ENCODE results near the gene CNTNAP2.
A peak's percentile ranks its signal among the peaks of the same experiment; 100 is the strongest.
"Not testable (repeated sequence)": the region's sequence is repeated elsewhere in the genome, so short reads cannot be mapped to it uniquely, and the experiment has no call there.

CNTNAP2 gene

GRCh38 chr7:148262721-148263229 is 2146.2 kb downstream of the CNTNAP2 start:
- DNase-seq (ENCODE audit: low spot score): peak; percentile 48

GRCh38 chr7:148264933-148265557 is 2148.4 kb downstream of the CNTNAP2 start:
- peak; percentile 21 for DNase-seq (ENCODE audit: low spot score)

GRCh38 chr7:148265896-148266295 is 2149.3 kb downstream of the CNTNAP2 start:
- DNase-seq (ENCODE audit: low spot score): no peak

GRCh38 chr7:148266795-148267194 is 2150.2 kb downstream of the CNTNAP2 start:
- DNase-seq (ENCODE audit: low spot score): no peak

- DNase-seq (ENCODE audit: low spot score): no peak
Measured at GRCh38 chr7:148270576-148270975, 2154.0 kb downstream of the CNTNAP2 start.

- no peak for DNase-seq (ENCODE audit: low spot score)
Measured at GRCh38 chr7:148274118-148274517, 2157.5 kb downstream of the CNTNAP2 start.

- DNase-seq (ENCODE audit: low spot score): no peak
Measured at GRCh38 chr7:148275359-148275890, 2158.8 kb downstream of the CNTNAP2 start.

GRCh38 chr7:148276314-148277041 is 2159.9 kb downstream of the CNTNAP2 start:
- no peak for DNase-seq (ENCODE audit: low spot score)

- DNase-seq (ENCODE audit: low spot score): no peak
Measured at GRCh38 chr7:148277042-148277660, 2160.6 kb downstream of the CNTNAP2 start.

GRCh38 chr7:148286150-148286549 is 2169.5 kb downstream of the CNTNAP2 start:
- DNase-seq (ENCODE audit: low spot score): peak; percentile 42

GRCh38 chr7:148287538-148287937 is 2170.9 kb downstream of the CNTNAP2 start:
- no peak for DNase-seq (ENCODE audit: low spot score)

- no peak for DNase-seq (ENCODE audit: low spot score)
Measured at GRCh38 chr7:148288592-148289151, 2172.1 kb downstream of the CNTNAP2 start.

- no peak for DNase-seq (ENCODE audit: low spot score)
Measured at GRCh38 chr7:148289630-148290029, 2173.0 kb downstream of the CNTNAP2 start.

GRCh38 chr7:148290538-148290937 is 2173.9 kb downstream of the CNTNAP2 start:
- DNase-seq (ENCODE audit: low spot score): no peak

- DNase-seq (ENCODE audit: low spot score): no peak
Measured at GRCh38 chr7:148291799-148292198, 2175.2 kb downstream of the CNTNAP2 start.

- no peak for DNase-seq (ENCODE audit: low spot score)
Measured at GRCh38 chr7:148296994-148297644, 2180.5 kb downstream of the CNTNAP2 start.

- not testable (repeated sequence) for DNase-seq (ENCODE audit: low spot score)
Measured at GRCh38 chr7:148298768-148299167, 2182.2 kb downstream of the CNTNAP2 start.

- no peak for DNase-seq (ENCODE audit: low spot score)
Measured at GRCh38 chr7:148299350-148300276, 2183.0 kb downstream of the CNTNAP2 start.

- peak; percentile 24 for DNase-seq (ENCODE audit: low spot score)
Measured at GRCh38 chr7:148302436-148302835, 2185.8 kb downstream of the CNTNAP2 start.

- DNase-seq (ENCODE audit: low spot score): peak; percentile 31
Measured at GRCh38 chr7:148303295-148304082, 2186.9 kb downstream of the CNTNAP2 start.
